Activated CD8-positive, alpha-beta memory T cell treated with anti-CD3 and anti-CD28 coated beads, Interleukin-2, amount 50 U/mL, for 24 hours (primary cell): ENCODE results near the gene ARHGAP26.

Source experiments
- DNase-seq: peaks from one replicate; pipeline ENCODE4 v3.0.0-alpha.2; 2020; ENCODE audit errors: extremely low read depth

Gene ARHGAP26

GRCh38 chr5:143063175-143063970 lies 293.2 kb downstream of the ARHGAP26 start:
- DNase-seq = no peak

GRCh38 chr5:143064218-143064641 lies 294.1 kb downstream of the ARHGAP26 start:
- DNase-seq = no peak

GRCh38 chr5:143064676-143065075 lies 294.5 kb downstream of the ARHGAP26 start:
- DNase-seq = no peak

GRCh38 chr5:143065185-143065965 lies 295.2 kb downstream of the ARHGAP26 start:
- no peak for DNase-seq

- no peak for DNase-seq
These were observed 295.9 kb downstream of the ARHGAP26 start for GRCh38 chr5:143065996-143066522.

GRCh38 chr5:143066556-143067281 lies 296.5 kb downstream of the ARHGAP26 start:
- no peak for DNase-seq

GRCh38 chr5:143068712-143069111 lies 298.5 kb downstream of the ARHGAP26 start:
- no peak for DNase-seq

- no peak for DNase-seq
These were observed 301.8 kb downstream of the ARHGAP26 start for GRCh38 chr5:143071927-143072326.

GRCh38 chr5:143072734-143073133 lies 302.6 kb downstream of the ARHGAP26 start:
- DNase-seq = no peak

GRCh38 chr5:143073766-143074165 lies 303.6 kb downstream of the ARHGAP26 start:
- DNase-seq = no peak

- no peak for DNase-seq
These were observed 304.3 kb downstream of the ARHGAP26 start for GRCh38 chr5:143074414-143074996.

- DNase-seq = no peak
These were observed 306.2 kb downstream of the ARHGAP26 start for GRCh38 chr5:143076377-143076776.

GRCh38 chr5:143077453-143078103 lies 307.4 kb downstream of the ARHGAP26 start:
- DNase-seq = no peak

GRCh38 chr5:143078313-143078712 lies 308.1 kb downstream of the ARHGAP26 start:
- no peak for DNase-seq

- no peak for DNase-seq
These were observed 308.8 kb downstream of the ARHGAP26 start for GRCh38 chr5:143078971-143079370.

GRCh38 chr5:143080407-143080806 lies 310.2 kb downstream of the ARHGAP26 start:
- no peak for DNase-seq

GRCh38 chr5:143080982-143081381 lies 310.8 kb downstream of the ARHGAP26 start:
- no peak for DNase-seq

- no peak for DNase-seq
These were observed 312.8 kb downstream of the ARHGAP26 start for GRCh38 chr5:143083006-143083405.

GRCh38 chr5:143084407-143084806 lies 314.2 kb downstream of the ARHGAP26 start:
- no peak for DNase-seq

GRCh38 chr5:143085319-143085917 lies 315.2 kb downstream of the ARHGAP26 start:
- DNase-seq = no peak

- DNase-seq = no peak
These were observed 316.4 kb downstream of the ARHGAP26 start for GRCh38 chr5:143086546-143086907.
